ENCODE data around the gene TOGARAM1. TPM values are rescaled to one million over a fixed set of nuclear protein-coding genes. Genes with fewer than 3 reads are reported as not detected.

TOGARAM1 gene
- total RNA-seq, 1 experiment from 2014 or later = 6.4 TPM

DNA sequence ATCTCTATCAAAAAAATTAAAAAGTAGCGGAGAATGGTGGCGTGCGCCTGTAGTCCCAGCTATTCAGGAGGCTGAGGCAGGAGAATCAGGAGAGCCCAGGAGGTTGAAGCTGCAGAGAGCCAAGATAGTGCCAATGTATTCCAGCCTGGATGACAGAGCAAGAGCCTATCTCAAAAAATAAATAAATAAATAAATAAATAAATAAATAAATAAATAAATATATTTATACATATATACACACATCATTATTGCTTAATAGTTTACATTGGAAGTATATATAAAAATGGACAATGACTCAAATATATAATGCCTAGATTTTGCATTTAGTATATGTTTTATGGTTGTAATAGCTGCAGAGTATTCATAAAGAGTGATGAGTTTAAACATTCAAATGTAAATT is 53.1 kb downstream of the TOGARAM1 start:
- ATAC-seq = no peak
- Mint-ChIP-seq H3K27ac (no peak overlapping the region), H3K27me3 (ENCODE audit: low read depth) (no peaks in the 10 kb centered on the region), H3K4me1 (peaks cover 1% of the 10 kb centered on the region; the same call in 1 of the 2 replicates), H3K36me3 (peaks cover 23% of the 10 kb centered on the region), H3K9me3 (peaks cover 13% of the 10 kb centered on the region), H3K4me3 (no peak overlapping the region)
- no peak for DNase-seq (ENCODE audit: low spot score)
- CTCF ChIA-PET = no interaction called here
- no peak for TF ChIP-seq ZNF121 (CRISPR knock-in tag; IDR thresholded peaks at IDR 0.05)
- TF ChIP-seq, protein P1, sequence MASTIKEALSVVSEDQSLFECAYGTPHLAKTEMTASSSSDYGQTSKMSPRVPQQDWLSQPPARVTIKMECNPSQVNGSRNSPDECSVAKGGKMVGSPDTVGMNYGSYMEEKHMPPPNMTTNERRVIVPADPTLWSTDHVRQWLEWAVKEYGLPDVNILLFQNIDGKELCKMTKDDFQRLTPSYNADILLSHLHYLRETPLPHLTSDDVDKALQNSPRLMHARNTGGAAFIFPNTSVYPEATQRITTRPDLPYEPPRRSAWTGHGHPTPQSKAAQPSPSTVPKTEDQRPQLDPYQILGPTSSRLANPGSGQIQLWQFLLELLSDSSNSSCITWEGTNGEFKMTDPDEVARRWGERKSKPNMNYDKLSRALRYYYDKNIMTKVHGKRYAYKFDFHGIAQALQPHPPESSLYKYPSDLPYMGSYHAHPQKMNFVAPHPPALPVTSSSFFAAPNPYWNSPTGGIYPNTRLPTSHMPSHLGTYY (CRISPR knock-in tag; IDR thresholded peaks at IDR 0.05) = no peak
- TF ChIP-seq MXD4 (CRISPR knock-in tag; IDR thresholded peaks at IDR 0.05; ENCODE audit: borderline replicate concordance) = no peak
- no peak for TF ChIP-seq HMGA2 (CRISPR knock-in tag; IDR thresholded peaks at IDR 0.05)
- TF ChIP-seq, protein P2, sequence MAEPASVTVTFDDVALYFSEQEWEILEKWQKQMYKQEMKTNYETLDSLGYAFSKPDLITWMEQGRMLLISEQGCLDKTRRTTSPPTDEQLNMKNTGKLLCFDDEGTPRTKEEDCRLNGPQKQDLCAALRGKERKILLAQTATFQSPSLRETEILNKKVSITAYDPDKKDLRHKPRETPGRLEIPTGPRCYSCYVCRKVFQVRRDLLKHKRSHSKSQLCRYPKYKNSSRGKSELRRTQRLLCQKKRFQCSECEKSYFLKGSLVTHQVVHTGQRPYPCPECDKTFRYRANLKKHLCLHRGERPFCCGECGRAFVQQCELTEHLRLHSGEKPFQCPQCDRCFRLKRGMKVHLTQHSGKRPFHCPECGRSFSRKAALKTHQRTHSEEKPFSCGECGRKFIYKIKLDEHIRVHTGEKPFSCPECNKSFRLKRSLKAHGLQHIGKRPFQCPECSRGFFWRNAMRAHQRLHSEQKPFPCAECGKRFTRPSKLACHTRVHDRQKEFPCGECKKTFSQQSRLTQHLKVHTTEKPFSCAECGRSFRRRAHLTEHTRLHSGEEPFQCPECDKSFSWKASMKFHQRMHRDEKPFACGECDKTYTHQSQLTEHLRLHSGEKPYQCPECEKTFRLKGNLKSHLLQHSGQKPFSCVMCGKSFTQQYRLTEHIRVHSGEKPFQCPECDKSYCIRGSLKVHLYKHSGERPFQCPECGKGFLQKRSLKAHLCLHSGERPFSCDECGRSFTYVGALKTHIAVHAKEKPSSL (CRISPR knock-in tag; conservative IDR thresholded peaks at IDR 0.05) = no peak
- TF ChIP-seq ZNF423 (CRISPR knock-in tag; IDR thresholded peaks at IDR 0.05) = no peak
- POLR2A ChIA-PET = no interaction called here

DNA sequence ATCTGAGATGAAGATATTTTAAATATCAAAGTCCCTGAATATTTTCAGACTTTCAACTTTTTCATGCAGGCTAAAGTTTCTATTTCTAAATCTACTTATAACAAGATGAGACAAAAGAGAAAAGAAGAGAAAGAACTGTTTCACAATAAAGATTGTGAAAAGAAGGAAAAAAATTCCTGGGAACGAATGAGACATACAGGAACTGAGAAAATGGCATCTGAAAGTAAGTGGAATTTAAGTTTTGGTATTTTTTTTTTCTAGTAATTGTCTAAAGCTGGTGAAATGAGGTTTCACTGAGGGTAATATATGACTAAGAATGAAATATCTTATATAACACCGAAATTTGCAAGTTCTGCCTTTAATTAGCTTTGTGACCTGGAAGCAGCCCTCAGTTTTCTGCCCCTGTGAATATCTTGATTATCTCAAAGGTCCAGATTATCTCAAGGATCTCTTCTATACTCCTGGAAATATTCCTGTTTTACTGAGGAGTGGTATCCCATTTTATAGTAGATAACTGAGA is 66.2 kb downstream of the TOGARAM1 start:
- no peak for DNase-seq (ENCODE audit: low spot score)
- H3K27me3 Mint-ChIP-seq (ENCODE audit: low read depth) = no peaks in the 10 kb centered on the region
- ChIA-PET CTCF (no interaction called here), POLR2A (interaction anchor here (0.7 kb wide), 1 partner anchor 131 kb away, joined by 4 read pairs; a partner anchor contains a TSS)
- no peak overlapping the region for H3K27ac Mint-ChIP-seq
- no peaks in the 10 kb centered on the region for H3K4me1 Mint-ChIP-seq
- H3K4me3 Mint-ChIP-seq = no peak overlapping the region
- H3K9me3 Mint-ChIP-seq = no peaks in the 10 kb centered on the region
- ATAC-seq = no peak
- H3K36me3 Mint-ChIP-seq = peaks cover 3% of the 10 kb centered on the region; the same call in 1 of the 2 replicates
- TF ChIP-seq, protein P3, sequence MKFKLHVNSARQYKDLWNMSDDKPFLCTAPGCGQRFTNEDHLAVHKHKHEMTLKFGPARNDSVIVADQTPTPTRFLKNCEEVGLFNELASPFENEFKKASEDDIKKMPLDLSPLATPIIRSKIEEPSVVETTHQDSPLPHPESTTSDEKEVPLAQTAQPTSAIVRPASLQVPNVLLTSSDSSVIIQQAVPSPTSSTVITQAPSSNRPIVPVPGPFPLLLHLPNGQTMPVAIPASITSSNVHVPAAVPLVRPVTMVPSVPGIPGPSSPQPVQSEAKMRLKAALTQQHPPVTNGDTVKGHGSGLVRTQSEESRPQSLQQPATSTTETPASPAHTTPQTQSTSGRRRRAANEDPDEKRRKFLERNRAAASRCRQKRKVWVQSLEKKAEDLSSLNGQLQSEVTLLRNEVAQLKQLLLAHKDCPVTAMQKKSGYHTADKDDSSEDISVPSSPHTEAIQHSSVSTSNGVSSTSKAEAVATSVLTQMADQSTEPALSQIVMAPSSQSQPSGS (CRISPR knock-in tag; IDR thresholded peaks at IDR 0.05; ENCODE audit: borderline replicate concordance, low read depth) = no peak
- no peak for TF ChIP-seq TEAD1 (CRISPR knock-in tag; IDR thresholded peaks at IDR 0.05)
- TF ChIP-seq, protein P4, sequence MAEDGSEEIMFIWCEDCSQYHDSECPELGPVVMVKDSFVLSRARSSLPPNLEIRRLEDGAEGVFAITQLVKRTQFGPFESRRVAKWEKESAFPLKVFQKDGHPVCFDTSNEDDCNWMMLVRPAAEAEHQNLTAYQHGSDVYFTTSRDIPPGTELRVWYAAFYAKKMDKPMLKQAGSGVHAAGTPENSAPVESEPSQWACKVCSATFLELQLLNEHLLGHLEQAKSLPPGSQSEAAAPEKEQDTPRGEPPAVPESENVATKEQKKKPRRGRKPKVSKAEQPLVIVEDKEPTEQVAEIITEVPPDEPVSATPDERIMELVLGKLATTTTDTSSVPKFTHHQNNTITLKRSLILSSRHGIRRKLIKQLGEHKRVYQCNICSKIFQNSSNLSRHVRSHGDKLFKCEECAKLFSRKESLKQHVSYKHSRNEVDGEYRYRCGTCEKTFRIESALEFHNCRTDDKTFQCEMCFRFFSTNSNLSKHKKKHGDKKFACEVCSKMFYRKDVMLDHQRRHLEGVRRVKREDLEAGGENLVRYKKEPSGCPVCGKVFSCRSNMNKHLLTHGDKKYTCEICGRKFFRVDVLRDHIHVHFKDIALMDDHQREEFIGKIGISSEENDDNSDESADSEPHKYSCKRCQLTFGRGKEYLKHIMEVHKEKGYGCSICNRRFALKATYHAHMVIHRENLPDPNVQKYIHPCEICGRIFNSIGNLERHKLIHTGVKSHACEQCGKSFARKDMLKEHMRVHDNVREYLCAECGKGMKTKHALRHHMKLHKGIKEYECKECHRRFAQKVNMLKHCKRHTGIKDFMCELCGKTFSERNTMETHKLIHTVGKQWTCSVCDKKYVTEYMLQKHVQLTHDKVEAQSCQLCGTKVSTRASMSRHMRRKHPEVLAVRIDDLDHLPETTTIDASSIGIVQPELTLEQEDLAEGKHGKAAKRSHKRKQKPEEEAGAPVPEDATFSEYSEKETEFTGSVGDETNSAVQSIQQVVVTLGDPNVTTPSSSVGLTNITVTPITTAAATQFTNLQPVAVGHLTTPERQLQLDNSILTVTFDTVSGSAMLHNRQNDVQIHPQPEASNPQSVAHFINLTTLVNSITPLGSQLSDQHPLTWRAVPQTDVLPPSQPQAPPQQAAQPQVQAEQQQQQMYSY (CRISPR knock-in tag; IDR thresholded peaks at IDR 0.05) = no peak
- no peak for TF ChIP-seq EMX1 (CRISPR knock-in tag; IDR thresholded peaks at IDR 0.05)
- TF ChIP-seq, protein P5, sequence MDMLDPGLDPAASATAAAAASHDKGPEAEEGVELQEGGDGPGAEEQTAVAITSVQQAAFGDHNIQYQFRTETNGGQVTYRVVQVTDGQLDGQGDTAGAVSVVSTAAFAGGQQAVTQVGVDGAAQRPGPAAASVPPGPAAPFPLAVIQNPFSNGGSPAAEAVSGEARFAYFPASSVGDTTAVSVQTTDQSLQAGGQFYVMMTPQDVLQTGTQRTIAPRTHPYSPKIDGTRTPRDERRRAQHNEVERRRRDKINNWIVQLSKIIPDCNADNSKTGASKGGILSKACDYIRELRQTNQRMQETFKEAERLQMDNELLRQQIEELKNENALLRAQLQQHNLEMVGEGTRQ (CRISPR knock-in tag; IDR thresholded peaks at IDR 0.05) = no peak
- TF ChIP-seq FOXJ3 (CRISPR knock-in tag; IDR thresholded peaks at IDR 0.05; ENCODE audit: borderline replicate concordance) = no peak
- TF ChIP-seq ZNF121 (CRISPR knock-in tag; IDR thresholded peaks at IDR 0.05) = no peak
- TF ChIP-seq GABPB1 (CRISPR knock-in tag; IDR thresholded peaks at IDR 0.05) = no peak
- TF ChIP-seq, protein P6, sequence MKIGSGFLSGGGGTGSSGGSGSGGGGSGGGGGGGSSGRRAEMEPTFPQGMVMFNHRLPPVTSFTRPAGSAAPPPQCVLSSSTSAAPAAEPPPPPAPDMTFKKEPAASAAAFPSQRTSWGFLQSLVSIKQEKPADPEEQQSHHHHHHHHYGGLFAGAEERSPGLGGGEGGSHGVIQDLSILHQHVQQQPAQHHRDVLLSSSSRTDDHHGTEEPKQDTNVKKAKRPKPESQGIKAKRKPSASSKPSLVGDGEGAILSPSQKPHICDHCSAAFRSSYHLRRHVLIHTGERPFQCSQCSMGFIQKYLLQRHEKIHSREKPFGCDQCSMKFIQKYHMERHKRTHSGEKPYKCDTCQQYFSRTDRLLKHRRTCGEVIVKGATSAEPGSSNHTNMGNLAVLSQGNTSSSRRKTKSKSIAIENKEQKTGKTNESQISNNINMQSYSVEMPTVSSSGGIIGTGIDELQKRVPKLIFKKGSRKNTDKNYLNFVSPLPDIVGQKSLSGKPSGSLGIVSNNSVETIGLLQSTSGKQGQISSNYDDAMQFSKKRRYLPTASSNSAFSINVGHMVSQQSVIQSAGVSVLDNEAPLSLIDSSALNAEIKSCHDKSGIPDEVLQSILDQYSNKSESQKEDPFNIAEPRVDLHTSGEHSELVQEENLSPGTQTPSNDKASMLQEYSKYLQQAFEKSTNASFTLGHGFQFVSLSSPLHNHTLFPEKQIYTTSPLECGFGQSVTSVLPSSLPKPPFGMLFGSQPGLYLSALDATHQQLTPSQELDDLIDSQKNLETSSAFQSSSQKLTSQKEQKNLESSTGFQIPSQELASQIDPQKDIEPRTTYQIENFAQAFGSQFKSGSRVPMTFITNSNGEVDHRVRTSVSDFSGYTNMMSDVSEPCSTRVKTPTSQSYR (CRISPR knock-in tag; IDR thresholded peaks at IDR 0.05) = no peak
- TF ChIP-seq TP53 (CRISPR knock-in tag; IDR thresholded peaks at IDR 0.05) = no peak
- TF ChIP-seq, protein P7, sequence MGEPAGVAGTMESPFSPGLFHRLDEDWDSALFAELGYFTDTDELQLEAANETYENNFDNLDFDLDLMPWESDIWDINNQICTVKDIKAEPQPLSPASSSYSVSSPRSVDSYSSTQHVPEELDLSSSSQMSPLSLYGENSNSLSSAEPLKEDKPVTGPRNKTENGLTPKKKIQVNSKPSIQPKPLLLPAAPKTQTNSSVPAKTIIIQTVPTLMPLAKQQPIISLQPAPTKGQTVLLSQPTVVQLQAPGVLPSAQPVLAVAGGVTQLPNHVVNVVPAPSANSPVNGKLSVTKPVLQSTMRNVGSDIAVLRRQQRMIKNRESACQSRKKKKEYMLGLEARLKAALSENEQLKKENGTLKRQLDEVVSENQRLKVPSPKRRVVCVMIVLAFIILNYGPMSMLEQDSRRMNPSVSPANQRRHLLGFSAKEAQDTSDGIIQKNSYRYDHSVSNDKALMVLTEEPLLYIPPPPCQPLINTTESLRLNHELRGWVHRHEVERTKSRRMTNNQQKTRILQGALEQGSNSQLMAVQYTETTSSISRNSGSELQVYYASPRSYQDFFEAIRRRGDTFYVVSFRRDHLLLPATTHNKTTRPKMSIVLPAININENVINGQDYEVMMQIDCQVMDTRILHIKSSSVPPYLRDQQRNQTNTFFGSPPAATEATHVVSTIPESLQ (CRISPR knock-in tag; IDR thresholded peaks at IDR 0.05) = no peak
- TF ChIP-seq NFE2L1 (CRISPR knock-in tag; IDR thresholded peaks at IDR 0.05) = no peak
- TF ChIP-seq HMGA2 (CRISPR knock-in tag; IDR thresholded peaks at IDR 0.05) = no peak
- TF ChIP-seq, protein P8, sequence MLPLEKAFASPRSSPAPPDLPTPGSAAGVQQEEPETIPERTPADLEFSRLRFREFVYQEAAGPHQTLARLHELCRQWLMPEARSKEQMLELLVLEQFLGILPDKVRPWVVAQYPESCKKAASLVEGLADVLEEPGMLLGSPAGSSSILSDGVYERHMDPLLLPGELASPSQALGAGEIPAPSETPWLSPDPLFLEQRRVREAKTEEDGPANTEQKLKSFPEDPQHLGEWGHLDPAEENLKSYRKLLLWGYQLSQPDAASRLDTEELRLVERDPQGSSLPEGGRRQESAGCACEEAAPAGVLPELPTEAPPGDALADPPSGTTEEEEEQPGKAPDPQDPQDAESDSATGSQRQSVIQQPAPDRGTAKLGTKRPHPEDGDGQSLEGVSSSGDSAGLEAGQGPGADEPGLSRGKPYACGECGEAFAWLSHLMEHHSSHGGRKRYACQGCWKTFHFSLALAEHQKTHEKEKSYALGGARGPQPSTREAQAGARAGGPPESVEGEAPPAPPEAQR (CRISPR knock-in tag; IDR thresholded peaks at IDR 0.05) = no peak
- TF ChIP-seq CBFB (CRISPR knock-in tag; IDR thresholded peaks at IDR 0.05; ENCODE audit: low read depth) = no peak
- TF ChIP-seq MXD4 (CRISPR knock-in tag; IDR thresholded peaks at IDR 0.05; ENCODE audit: borderline replicate concordance) = no peak

Measured in WTC11 (cell line).